CD14-positive monocyte (primary cell): ENCODE data around the gene SRXN1. TPM values are rescaled to one million over a fixed set of nuclear protein-coding genes. Genes with fewer than 3 reads are reported as not detected.
A peak's percentile ranks its signal among the peaks of the same experiment; 100 is the strongest.
"Not testable (repeated sequence)": the region's sequence is repeated elsewhere in the genome, so short reads cannot be mapped to it uniquely, and the experiment has no call there.

Source experiments
- DNase-seq, 3 donors: peaks; one replicate each; pipeline ENCODE4 v3.0.0-alpha.2; 2011 to 2022
- H2AFZ ChIP-seq: 2 replicates; pipeline ENCODE4 v1.6.0; 2012; ENCODE audit warnings: mild to moderate bottlenecking, low read depth, low read length, inconsistent platforms; ENCODE audit not compliant: insufficient read depth, poor library complexity, severe bottlenecking
- H3K27ac ChIP-seq, 2 donors: 1 replicate in 1 of 2; 2 replicates in 1 of 2; pipeline ENCODE4 v1.5.1; 2012 to 2013; ENCODE audit warnings: low read length in 2 of 2, control low read depth in 1 of 2, inconsistent platforms in 1 of 2, low read depth in 1 of 2, mild to moderate bottlenecking in 1 of 2
- H3K27me3 ChIP-seq, 2 donors: one replicate each; pipeline versions ENCODE4 v1.6.0 to v1.6.1; 2011 to 2013; ENCODE audit warnings: low read length in 2 of 2; ENCODE audit not compliant: control insufficient read depth in 2 of 2, insufficient read depth in 2 of 2
- H3K36me3 ChIP-seq, 2 donors: replicated peaks in 1 of 2; 1 replicate in 1 of 2; 2 replicates in 1 of 2; pipeline versions ENCODE4 v1.5.1 to v1.6.1; 2012 to 2013; ENCODE audit warnings: low read length in 2 of 2, control low read depth in 1 of 2, inconsistent platforms in 1 of 2, mild to moderate bottlenecking in 1 of 2; ENCODE audit not compliant: insufficient read depth in 2 of 2, control insufficient read depth in 1 of 2
- H3K4me1 ChIP-seq, 2 donors: 1 replicate in 1 of 2; 2 replicates in 1 of 2; pipeline versions ENCODE4 v1.5.1 to v1.6.1; 2012 to 2013; ENCODE audit warnings: low read length in 2 of 2, control low read depth in 1 of 2, inconsistent platforms in 1 of 2, mild to moderate bottlenecking in 1 of 2, moderate library complexity in 1 of 2; ENCODE audit not compliant: insufficient read depth in 2 of 2, control insufficient read depth in 1 of 2
- H3K4me2 ChIP-seq: replicated peaks from 2 replicates; pipeline ENCODE3; 2012; ENCODE audit warnings: low read length, moderate library complexity, mild to moderate bottlenecking; ENCODE audit not compliant: poor library complexity, severe bottlenecking; ENCODE audit errors: extremely low read depth
- H3K4me3 ChIP-seq, 3 experiments: fragments of 200-600 bp in 1 of 3; sonication (generic) in 1 of 3; replicated peaks in 1 of 3; 1 replicate in 2 of 3; 2 replicates in 1 of 3; pipeline ENCODE4 v1.5.1; 2011 to 2013; ENCODE audit warnings: low read length in 3 of 3, mild to moderate bottlenecking in 3 of 3, control low read depth in 2 of 3, low read depth in 2 of 3, inconsistent platforms in 1 of 3, moderate library complexity in 1 of 3
- H3K79me2 ChIP-seq: 2 replicates; pipeline ENCODE4 v1.6.0; 2012; ENCODE audit warnings: mild to moderate bottlenecking, control low read depth, inconsistent platforms, low read length, moderate library complexity; ENCODE audit not compliant: insufficient read depth
- H3K9ac ChIP-seq: 2 replicates; pipeline ENCODE4 v1.6.0; 2017; ENCODE audit warnings: low read length, mild to moderate bottlenecking; ENCODE audit not compliant: insufficient read depth, poor library complexity, severe bottlenecking
- H3K9me3 ChIP-seq, 2 donors: replicated peaks in 1 of 2; 1 replicate in 1 of 2; 2 replicates in 1 of 2; pipeline versions ENCODE4 v1.5.1 to v1.6.1; 2012 to 2013; ENCODE audit warnings: low read length in 2 of 2, control low read depth in 1 of 2; ENCODE audit not compliant: control insufficient read depth in 1 of 2, insufficient read depth in 1 of 2
- H4K20me1 ChIP-seq: 2 replicates; pipeline ENCODE4 v1.6.0; 2012; ENCODE audit warnings: mild to moderate bottlenecking, low read length, control low read depth, moderate library complexity; ENCODE audit not compliant: insufficient read depth
- H3K27ac Mint-ChIP-seq, 7 donors: one replicate each; pipeline ENCODE4 v1.8.0; 2020; ENCODE audit warnings: mild to moderate bottlenecking in 7 of 7, mixed read lengths in 7 of 7, moderate library complexity in 6 of 7, inconsistent platforms in 2 of 7
- H3K27me3 Mint-ChIP-seq, 3 donors: one replicate each; pipeline ENCODE4 v1.8.0; 2021 to 2022; ENCODE audit warnings: low read depth in 3 of 3, mild to moderate bottlenecking in 3 of 3, mixed read lengths in 3 of 3, moderate library complexity in 3 of 3, inconsistent platforms in 1 of 3
- H3K36me3 Mint-ChIP-seq, 2 donors: one replicate each; pipeline ENCODE4 v1.8.0; 2020; ENCODE audit warnings: mixed read lengths in 2 of 2, inconsistent platforms in 1 of 2, mild to moderate bottlenecking in 1 of 2
- H3K4me1 Mint-ChIP-seq: one replicate; pipeline ENCODE4 v1.8.0; 2020; ENCODE audit warnings: mild to moderate bottlenecking, mixed read lengths
- H3K4me3 Mint-ChIP-seq, 2 donors: one replicate each; pipeline ENCODE4 v1.8.0; 2020; ENCODE audit warnings: mild to moderate bottlenecking in 2 of 2, mixed read lengths in 2 of 2, moderate library complexity in 1 of 2
- H3K9me3 Mint-ChIP-seq, 7 donors: one replicate each; pipeline ENCODE4 v1.8.0; 2020 to 2022; ENCODE audit warnings: mixed read lengths in 7 of 7, mild to moderate bottlenecking in 6 of 7, moderate library complexity in 6 of 7, inconsistent platforms in 2 of 7
- CTCF ChIP-seq: fragments of 200-600 bp; IDR thresholded peaks from one replicate; pipeline ENCODE4 v1.8.0; 2022; ENCODE audit warnings: antibody characterized with exemption, mild to moderate bottlenecking
- WGBS: methylation state at CpG from one replicate; pipeline ENCODE4 v1.1.5; 2013; ENCODE audit warnings: missing lambda C conversion rate; ENCODE audit not compliant: insufficient coverage; 5-methylcytosine and 5-hydroxymethylcytosine counted together
- intact Hi-C, 2 donors: fragments of 100-400 bp; cut with micrococcal nuclease; formaldehyde crosslinking; loops; one replicate each; pipeline versions ENCODE4 v1.15.0 to v1.15.1; 2023
- polyA plus RNA-seq, 3 donors: library from polyadenylated mRNA; depleted of rRNA in 1 of 3; unstranded in 2 of 3; stranded (reverse) in 1 of 3; fragments of 300-500 nt in 2 of 3; fragments of >200 nt in 1 of 3; fragmentation: Illumina TruSeq in 2 of 3; gene quantifications; 1 replicate in 2 of 3; 2 replicates in 1 of 3; pipeline ENCODE4 v1.2.3, GENCODE V29; 2012 to 2021

The SRXN1 gene
- polyA plus RNA-seq, 3 donors, result 33.5 to 62.4 (median 56.6) TPM

- no peak overlapping the region for H2AFZ ChIP-seq
- H3K9ac ChIP-seq, result no peak overlapping the region
- no peaks in the 10 kb centered on the region for H3K4me1 ChIP-seq
- no peaks in the 10 kb centered on the region for H3K79me2 ChIP-seq
- H3K27me3 Mint-ChIP-seq, result peaks cover 5 to 7% (median 7%) of the 10 kb centered on the region in 3 donors
- no peak overlapping the region for H3K27ac Mint-ChIP-seq
- H3K9me3 ChIP-seq, result no peaks in the 10 kb centered on the region
- no peak overlapping the region for H3K27ac ChIP-seq
- H3K4me3 ChIP-seq, result no peak overlapping the region
- H3K27me3 ChIP-seq, result peaks cover 0 to 6% of the 10 kb centered on the region in 2 donors
- H3K9me3 Mint-ChIP-seq, result no peaks in the 10 kb centered on the region
- intact Hi-C loops, result no loop called here
- H3K36me3 ChIP-seq, result no peaks in the 10 kb centered on the region
- no peak for DNase-seq
- H3K4me3 Mint-ChIP-seq, result no peak overlapping the region
- no peaks in the 10 kb centered on the region for H4K20me1 ChIP-seq
- WGBS, result no CpG with 5 or more reads among the region's 2 CpGs
- H3K36me3 Mint-ChIP-seq, result no peaks in the 10 kb centered on the region
- H3K4me1 Mint-ChIP-seq, result no peaks in the 10 kb centered on the region
- TF ChIP-seq CTCF, result no peak
- H3K4me2 ChIP-seq, result no peak overlapping the region
Observed at GRCh38 chr20:695165-695866, 42.3 kb upstream of the SRXN1 start.

GRCh38 chr20:694496-694895 lies 41.5 kb upstream of the SRXN1 start:
- H3K79me2 ChIP-seq, result no peaks in the 10 kb centered on the region
- Mint-ChIP-seq H3K9me3 (peaks cover 0 to 4% (median 0%) of the 10 kb centered on the region in 7 donors), H3K4me1 (no peaks in the 10 kb centered on the region), H3K36me3 (no peaks in the 10 kb centered on the region), H3K27me3 (peaks cover 5 to 10% (median 7%) of the 10 kb centered on the region in 3 donors), H3K27ac (no peak overlapping the region), H3K4me3 (no peak overlapping the region)
- intact Hi-C loops, result no loop called here
- no peak overlapping the region for H3K9ac ChIP-seq
- no peak overlapping the region for H3K27ac ChIP-seq
- peaks cover 0 to 6% of the 10 kb centered on the region in 2 donors for H3K27me3 ChIP-seq
- no peak overlapping the region for H3K4me3 ChIP-seq
- 92% methylated on average over 4 of the region's 4 CpGs for WGBS
- no peaks in the 10 kb centered on the region for H3K4me1 ChIP-seq
- H2AFZ ChIP-seq, result no peak overlapping the region
- no peaks in the 10 kb centered on the region for H4K20me1 ChIP-seq
- no peaks in the 10 kb centered on the region for H3K9me3 ChIP-seq
- H3K36me3 ChIP-seq, result no peaks in the 10 kb centered on the region
- DNase-seq, result no peak
- no peak overlapping the region for H3K4me2 ChIP-seq
- no peak for TF ChIP-seq CTCF

GRCh38 chr20:693786-694185 lies 40.8 kb upstream of the SRXN1 start:
- H3K9ac ChIP-seq, H3K4me3 Mint-ChIP-seq, H3K27me3 ChIP-seq, H3K27ac ChIP-seq, H3K36me3 Mint-ChIP-seq, H3K4me1 ChIP-seq, H3K36me3 ChIP-seq, H3K4me3 ChIP-seq, H2AFZ ChIP-seq, DNase-seq, H4K20me1 ChIP-seq, H3K4me1 Mint-ChIP-seq, H3K9me3 ChIP-seq, H3K4me2 ChIP-seq, H3K27me3 Mint-ChIP-seq, H3K79me2 ChIP-seq, intact Hi-C loops, H3K9me3 Mint-ChIP-seq: not testable (repeated sequence)
- WGBS, result 93% methylated on average over 7 of the region's 10 CpGs
- peak overlapping the region in 1 of 7 donors; percentile 18 for H3K27ac Mint-ChIP-seq
